Mesothelial cell of epicardium (in vitro differentiated cells): ENCODE data around the gene PPP2R2C. TPM values are rescaled to one million over a fixed set of nuclear protein-coding genes. Genes with fewer than 3 reads are reported as not detected.

Experiments used
- DNase-seq, 2 experiments: peaks; one replicate each; pipeline ENCODE4 v3.0.0; 2021; ENCODE audit warnings: low spot score in 2 of 2; ENCODE audit not compliant: unreplicated experiment in 2 of 2
- H3K27ac Mint-ChIP-seq: 2 replicates; pipeline ENCODE4 v1.8.0; 2021; ENCODE audit warnings: mixed read lengths
- H3K27me3 Mint-ChIP-seq: 2 replicates; pipeline ENCODE4 v1.8.0; 2021; ENCODE audit warnings: low read depth, mixed read lengths
- H3K36me3 Mint-ChIP-seq: 2 replicates; pipeline ENCODE4 v1.8.0; 2021; ENCODE audit warnings: mixed read lengths
- H3K4me1 Mint-ChIP-seq: 2 replicates; pipeline ENCODE4 v1.8.0; 2021; ENCODE audit warnings: mixed read lengths
- H3K4me3 Mint-ChIP-seq: 2 replicates; pipeline ENCODE4 v1.8.0; 2021; ENCODE audit warnings: mild to moderate bottlenecking, moderate library complexity, mixed read lengths
- H3K9me3 Mint-ChIP-seq: 2 replicates; pipeline ENCODE4 v1.8.0; 2021; ENCODE audit warnings: mixed read lengths
- total RNA-seq: library from RNA; stranded (reverse); gene quantifications from 3 replicates; pipeline ENCODE4 v1.2.1, GENCODE V29; 2021
- TF ChIP-seq, protein P1 (sequence below): fragments of 200-600 bp; sonication (generic); IDR thresholded peaks from one replicate; pipeline ENCODE4 v1.5.0; 2021; ENCODE audit warnings: antibody characterized with exemption; ENCODE audit not compliant: unreplicated experiment

Gene PPP2R2C
- total RNA-seq, 1 donor from 2014 or later, result 5.2 TPM

- Mint-ChIP-seq H3K27me3 (peaks cover 10% of the 10 kb centered on the region), H3K36me3 (no peaks in the 10 kb centered on the region)
Measured at GRCh38 chr4:6393066-6393465, 79.3 kb downstream of the PPP2R2C start.

DNA sequence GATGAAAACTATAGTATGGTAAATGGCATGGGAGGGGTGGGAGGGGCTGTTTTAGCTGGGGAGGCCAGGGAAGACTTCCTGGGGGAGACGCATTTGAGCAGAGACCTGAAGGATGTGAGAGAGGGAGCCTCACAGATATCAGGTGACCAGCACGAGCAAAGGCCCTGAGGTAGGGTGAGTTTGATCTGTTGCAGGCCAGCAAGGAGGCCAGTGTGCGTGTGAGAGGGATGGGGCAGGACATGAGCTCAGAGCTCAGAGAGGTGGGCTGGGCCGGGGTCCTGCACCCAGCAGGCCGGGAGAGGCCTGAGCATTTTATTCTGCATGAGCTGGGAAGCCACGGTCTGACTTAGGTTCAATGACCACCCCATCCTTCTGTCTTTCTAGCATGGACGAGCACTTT, 80.0 kb downstream of the PPP2R2C start:
- TF ChIP-seq, protein P1, sequence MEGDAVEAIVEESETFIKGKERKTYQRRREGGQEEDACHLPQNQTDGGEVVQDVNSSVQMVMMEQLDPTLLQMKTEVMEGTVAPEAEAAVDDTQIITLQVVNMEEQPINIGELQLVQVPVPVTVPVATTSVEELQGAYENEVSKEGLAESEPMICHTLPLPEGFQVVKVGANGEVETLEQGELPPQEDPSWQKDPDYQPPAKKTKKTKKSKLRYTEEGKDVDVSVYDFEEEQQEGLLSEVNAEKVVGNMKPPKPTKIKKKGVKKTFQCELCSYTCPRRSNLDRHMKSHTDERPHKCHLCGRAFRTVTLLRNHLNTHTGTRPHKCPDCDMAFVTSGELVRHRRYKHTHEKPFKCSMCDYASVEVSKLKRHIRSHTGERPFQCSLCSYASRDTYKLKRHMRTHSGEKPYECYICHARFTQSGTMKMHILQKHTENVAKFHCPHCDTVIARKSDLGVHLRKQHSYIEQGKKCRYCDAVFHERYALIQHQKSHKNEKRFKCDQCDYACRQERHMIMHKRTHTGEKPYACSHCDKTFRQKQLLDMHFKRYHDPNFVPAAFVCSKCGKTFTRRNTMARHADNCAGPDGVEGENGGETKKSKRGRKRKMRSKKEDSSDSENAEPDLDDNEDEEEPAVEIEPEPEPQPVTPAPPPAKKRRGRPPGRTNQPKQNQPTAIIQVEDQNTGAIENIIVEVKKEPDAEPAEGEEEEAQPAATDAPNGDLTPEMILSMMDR, result no peak
- H3K27ac Mint-ChIP-seq, result no peak overlapping the region
- no peak overlapping the region for H3K4me3 Mint-ChIP-seq
- no peaks in the 10 kb centered on the region for H3K36me3 Mint-ChIP-seq
- no peak for DNase-seq
- H3K27me3 Mint-ChIP-seq, result peaks cover 7% of the 10 kb centered on the region
- H3K4me1 Mint-ChIP-seq, result no peaks in the 10 kb centered on the region
- H3K9me3 Mint-ChIP-seq, result no peaks in the 10 kb centered on the region

More at GRCh38 chr4:6393066-6393465, 79.3 kb downstream of the PPP2R2C start:
- TF ChIP-seq, protein P1, result no peak
- H3K4me1 Mint-ChIP-seq, result no peaks in the 10 kb centered on the region
- H3K9me3 Mint-ChIP-seq, result no peaks in the 10 kb centered on the region
- H3K4me3 Mint-ChIP-seq, result no peak overlapping the region
- DNase-seq, result no peak
- H3K27ac Mint-ChIP-seq, result no peak overlapping the region

DNA sequence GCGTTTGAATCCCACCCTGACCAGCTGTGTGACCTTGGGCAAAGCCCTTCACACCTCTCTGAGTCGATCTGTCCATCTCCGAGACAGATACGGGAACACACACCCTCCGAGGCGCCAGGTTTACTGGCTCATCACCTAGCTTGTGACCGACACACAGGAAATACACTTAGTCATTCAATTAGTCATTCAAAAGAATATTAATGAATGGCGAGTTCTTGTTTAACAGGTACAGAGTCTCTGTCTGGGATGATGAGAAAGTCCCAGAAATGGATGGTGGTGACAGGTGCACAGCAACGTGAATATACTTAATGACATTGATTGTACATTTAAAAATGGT, 80.6 kb downstream of the PPP2R2C start:
- no peaks in the 10 kb centered on the region for H3K9me3 Mint-ChIP-seq
- no peak for DNase-seq
- no peaks in the 10 kb centered on the region for H3K4me1 Mint-ChIP-seq
- peaks cover 6% of the 10 kb centered on the region for H3K27me3 Mint-ChIP-seq
- no peak overlapping the region for H3K27ac Mint-ChIP-seq
- H3K36me3 Mint-ChIP-seq, result no peaks in the 10 kb centered on the region
- TF ChIP-seq, protein P1, result no peak
- no peak overlapping the region for H3K4me3 Mint-ChIP-seq

GRCh38 chr4:6391186-6391851, 81.1 kb downstream of the PPP2R2C start:
- Mint-ChIP-seq H3K9me3 (no peaks in the 10 kb centered on the region), H3K4me1 (no peaks in the 10 kb centered on the region), H3K27ac (no peak overlapping the region), H3K36me3 (no peaks in the 10 kb centered on the region), H3K27me3 (peaks cover 8% of the 10 kb centered on the region), H3K4me3 (no peak overlapping the region)
- TF ChIP-seq, protein P1, result no peak
- no peak for DNase-seq

DNA sequence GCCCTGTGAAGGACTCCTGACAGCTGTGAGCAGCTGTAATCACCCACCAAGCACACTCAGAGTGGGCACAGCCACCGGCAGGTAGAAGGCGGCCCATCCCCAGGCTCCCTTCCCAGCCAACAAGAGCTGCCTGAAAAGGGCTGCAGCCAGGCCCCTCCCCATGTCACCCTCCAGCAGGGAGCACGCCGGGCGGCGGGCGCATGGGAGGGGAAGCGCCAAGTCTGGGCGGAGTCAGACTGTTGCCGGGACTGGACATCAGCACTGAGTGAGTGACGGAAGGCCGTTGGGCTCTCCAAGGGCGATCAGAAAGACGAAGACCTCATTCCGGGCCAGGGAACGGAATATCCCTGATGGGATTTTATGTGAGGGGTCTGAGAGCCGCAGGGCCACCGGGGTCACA, 82.1 kb downstream of the PPP2R2C start:
- TF ChIP-seq, protein P1, result no peak
- Mint-ChIP-seq H3K36me3 (no peaks in the 10 kb centered on the region), H3K27ac (no peak overlapping the region), H3K4me1 (no peaks in the 10 kb centered on the region), H3K27me3 (peaks cover 8% of the 10 kb centered on the region), H3K4me3 (no peak overlapping the region), H3K9me3 (no peaks in the 10 kb centered on the region)
- DNase-seq, result no peak
